GM06990 (cell line): Measurements from ENCODE around the gene DRAXIN.

ENCODE experiments used
- DNase-seq: peaks from one replicate; pipeline ENCODE4 v3.0.0-alpha.2; 2011; ENCODE audit not compliant: insufficient read length; ENCODE audit errors: extremely low read depth
- H3K27me3 ChIP-seq: replicated peaks from 2 replicates; pipeline ENCODE4 v1.6.0; 2011; ENCODE audit warnings: low read length; ENCODE audit not compliant: control insufficient read depth, insufficient read depth
- H3K36me3 ChIP-seq: 2 replicates; pipeline ENCODE4 v1.5.1; 2011; ENCODE audit warnings: low read length; ENCODE audit not compliant: control insufficient read depth, insufficient read depth
- H3K4me3 ChIP-seq: replicated peaks from 2 replicates; pipeline ENCODE4 v1.5.1; 2011; ENCODE audit warnings: low read depth, mild to moderate bottlenecking, control low read depth, low read length
- CTCF ChIP-seq: IDR thresholded peaks from 2 replicates; pipeline ENCODE4 v1.5.1; 2011; ENCODE audit warnings: low read length, control low read depth, mild to moderate bottlenecking, inconsistent platforms; ENCODE audit not compliant: insufficient read depth, poor library complexity, severe bottlenecking

Gene DRAXIN

GRCh38 chr1:11671205-11671543 is 20.3 kb upstream of the DRAXIN start:
- TF ChIP-seq CTCF = no peak
- Histone ChIP-seq H3K36me3 (peaks cover 22% of the 10 kb centered on the region), H3K27me3 (no peaks in the 10 kb centered on the region), H3K4me3 (no peak overlapping the region)
- DNase-seq = no peak

- no peak for TF ChIP-seq CTCF
- no peaks in the 10 kb centered on the region for H3K27me3 ChIP-seq
- no peak for DNase-seq
- H3K36me3 ChIP-seq = peaks cover 22% of the 10 kb centered on the region
- H3K4me3 ChIP-seq = no peak overlapping the region
Observed at GRCh38 chr1:11671544-11672286, 19.8 kb upstream of the DRAXIN start.

- no peak for DNase-seq
- Histone ChIP-seq H3K36me3 (peaks cover 24% of the 10 kb centered on the region), H3K27me3 (no peaks in the 10 kb centered on the region), H3K4me3 (no peak overlapping the region)
- TF ChIP-seq CTCF = no peak
Observed at GRCh38 chr1:11673089-11673769, 18.3 kb upstream of the DRAXIN start.

GRCh38 chr1:11674488-11674887 is 17.0 kb upstream of the DRAXIN start:
- Histone ChIP-seq H3K27me3 (no peaks in the 10 kb centered on the region), H3K36me3 (peaks cover 21% of the 10 kb centered on the region), H3K4me3 (no peak overlapping the region)
- no peak for DNase-seq
- TF ChIP-seq CTCF = no peak

GRCh38 chr1:11675325-11675724 is 16.2 kb upstream of the DRAXIN start:
- Histone ChIP-seq H3K27me3 (no peaks in the 10 kb centered on the region), H3K4me3 (no peak overlapping the region), H3K36me3 (peaks cover 21% of the 10 kb centered on the region)
- no peak for TF ChIP-seq CTCF
- no peak for DNase-seq
